HEK293T (cell line): ENCODE measurements around the gene SLC25A28.

Source experiments
- CTCF ChIA-PET: fragments of 350-600 bp; formaldehyde crosslinking; extraction: SDS; loops from one replicate; lab custom pipeline; 2021; ENCODE audit warnings: antibody characterized with exemption, inconsistent platforms; lab: Yijun Ruan, JAX
- POLR2A ChIA-PET: fragments of 350-600 bp; formaldehyde crosslinking; extraction: SDS; loops from one replicate; lab custom pipeline; 2020; ENCODE audit warnings: antibody characterized with exemption, inconsistent platforms; lab: Yijun Ruan, JAX
- DNase-seq: peaks from one replicate; pipeline ENCODE4 v3.0.0; 2012; ENCODE audit warnings: mixed read lengths; ENCODE audit errors: extremely low spot score
- BHLHE40 ChIP-seq: fragments of 450-650 bp; IDR thresholded peaks from 2 replicates; pipeline ENCODE4 v1.6.1; 2016; ENCODE audit warnings: mild to moderate bottlenecking, moderate library complexity, borderline replicate concordance
- CTBP1 ChIP-seq: fragments of 450-650 bp; IDR thresholded peaks from 2 replicates; pipeline ENCODE4 v1.6.1; 2016; ENCODE audit warnings: borderline replicate concordance
- ELF4 ChIP-seq: fragments of 450-650 bp; IDR thresholded peaks from 2 replicates; pipeline ENCODE4 v1.6.1; 2017; ENCODE audit warnings: antibody characterized with exemption
- FOXA1 ChIP-seq: fragments of 450-650 bp; IDR thresholded peaks from 2 replicates; pipeline ENCODE4 v1.6.1; 2016; ENCODE audit warnings: mild to moderate bottlenecking
- FOXK2 ChIP-seq: fragments of 450-650 bp; IDR thresholded peaks from 2 replicates; pipeline ENCODE4 v1.6.1; 2016; ENCODE audit warnings: mild to moderate bottlenecking
- FOXM1 ChIP-seq: fragments of 450-650 bp; IDR thresholded peaks from 2 replicates; pipeline ENCODE4 v1.6.1; 2017; ENCODE audit warnings: mild to moderate bottlenecking, borderline replicate concordance
- HDGF ChIP-seq: fragments of 450-650 bp; IDR thresholded peaks from 2 replicates; pipeline ENCODE4 v1.6.1; 2017; ENCODE audit warnings: antibody characterized with exemption, borderline replicate concordance
- L3MBTL2 ChIP-seq: fragments of 450-650 bp; conservative IDR thresholded peaks from 2 replicates; pipeline ENCODE4 v1.6.1; 2016; ENCODE audit warnings: mild to moderate bottlenecking
- LEF1 ChIP-seq: fragments of 450-650 bp; IDR thresholded peaks from 2 replicates; pipeline ENCODE4 v1.6.1; 2017; ENCODE audit warnings: mild to moderate bottlenecking, borderline replicate concordance
- NFRKB ChIP-seq: fragments of 450-650 bp; IDR thresholded peaks from 2 replicates; pipeline ENCODE4 v1.6.1; 2016; ENCODE audit warnings: mild to moderate bottlenecking, moderate library complexity
- SP1 ChIP-seq: fragments of 450-650 bp; IDR thresholded peaks from 2 replicates; pipeline ENCODE4 v1.6.1; 2017
- SUZ12 ChIP-seq: fragments of 450-650 bp; IDR thresholded peaks from 2 replicates; pipeline ENCODE4 v1.6.1; 2016; ENCODE audit warnings: mild to moderate bottlenecking
- TARDBP ChIP-seq: fragments of 450-650 bp; IDR thresholded peaks from 2 replicates; pipeline ENCODE4 v1.6.1; 2016
- ZNF384 ChIP-seq: fragments of 450-650 bp; IDR thresholded peaks from 2 replicates; pipeline ENCODE4 v1.6.1; 2016
- TF ChIP-seq, protein P1 (sequence below): fragments of 450-650 bp; IDR thresholded peaks from 2 replicates; pipeline ENCODE4 v1.6.1; 2016

The SLC25A28 gene

DNA sequence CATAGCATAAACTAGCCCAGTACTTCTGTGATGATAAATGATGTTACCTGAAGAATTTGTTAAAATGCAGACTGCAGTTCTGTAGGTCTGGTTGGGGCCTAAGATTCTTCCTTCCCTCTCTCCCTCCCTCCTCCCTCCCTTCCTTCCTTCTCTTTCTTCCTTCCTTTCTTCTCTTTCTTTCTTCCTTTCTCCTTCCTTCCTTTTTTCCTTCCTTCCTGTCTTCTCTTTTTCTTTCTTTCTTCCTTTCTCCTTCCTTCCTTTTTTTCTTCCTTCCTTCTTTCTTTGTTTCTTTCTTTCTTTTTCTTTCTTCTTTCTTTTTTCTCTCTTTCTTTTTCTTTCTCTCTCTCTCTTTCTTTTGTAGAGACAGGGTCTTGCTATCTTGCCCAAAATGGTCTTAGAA is 3.7 kb upstream of the SLC25A28 start:
- peak; percentile 7; the same call in 1 of the 2 replicates for TF ChIP-seq L3MBTL2
- TF ChIP-seq LEF1 = no peak
- no peak for DNase-seq
- ChIA-PET POLR2A (interaction anchor here (0.6 kb wide), 1 partner anchor 456 kb away, joined by 3 read pairs; no protein-coding TSS in a partner anchor), CTCF (no interaction called here)

- TF ChIP-seq, protein P1, sequence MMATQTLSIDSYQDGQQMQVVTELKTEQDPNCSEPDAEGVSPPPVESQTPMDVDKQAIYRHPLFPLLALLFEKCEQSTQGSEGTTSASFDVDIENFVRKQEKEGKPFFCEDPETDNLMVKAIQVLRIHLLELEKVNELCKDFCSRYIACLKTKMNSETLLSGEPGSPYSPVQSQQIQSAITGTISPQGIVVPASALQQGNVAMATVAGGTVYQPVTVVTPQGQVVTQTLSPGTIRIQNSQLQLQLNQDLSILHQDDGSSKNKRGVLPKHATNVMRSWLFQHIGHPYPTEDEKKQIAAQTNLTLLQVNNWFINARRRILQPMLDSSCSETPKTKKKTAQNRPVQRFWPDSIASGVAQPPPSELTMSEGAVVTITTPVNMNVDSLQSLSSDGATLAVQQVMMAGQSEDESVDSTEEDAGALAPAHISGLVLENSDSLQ = no peak
- 0 out of 2 replicates have a peak, but pooled peaks have one; percentile 7 for TF ChIP-seq ELF4
- no peak for DNase-seq
- ChIA-PET POLR2A (interaction anchor here (0.7 to 4.1 kb wide), 18 partner anchors 9 to 429 kb away, joined by 3 to 34 read pairs (median 5); partner anchors contain the start of genes COX15, CUTC, ENTPD7 and GOT1), CTCF (interaction anchor here (0.5 to 1.2 kb wide), 4 partner anchors 9 to 186 kb away, joined by 3 to 5 read pairs (median 4); no protein-coding TSS in a partner anchor)
Measured at GRCh38 chr10:99621454-99622251, 1.4 kb upstream of the SLC25A28 start.

DNA sequence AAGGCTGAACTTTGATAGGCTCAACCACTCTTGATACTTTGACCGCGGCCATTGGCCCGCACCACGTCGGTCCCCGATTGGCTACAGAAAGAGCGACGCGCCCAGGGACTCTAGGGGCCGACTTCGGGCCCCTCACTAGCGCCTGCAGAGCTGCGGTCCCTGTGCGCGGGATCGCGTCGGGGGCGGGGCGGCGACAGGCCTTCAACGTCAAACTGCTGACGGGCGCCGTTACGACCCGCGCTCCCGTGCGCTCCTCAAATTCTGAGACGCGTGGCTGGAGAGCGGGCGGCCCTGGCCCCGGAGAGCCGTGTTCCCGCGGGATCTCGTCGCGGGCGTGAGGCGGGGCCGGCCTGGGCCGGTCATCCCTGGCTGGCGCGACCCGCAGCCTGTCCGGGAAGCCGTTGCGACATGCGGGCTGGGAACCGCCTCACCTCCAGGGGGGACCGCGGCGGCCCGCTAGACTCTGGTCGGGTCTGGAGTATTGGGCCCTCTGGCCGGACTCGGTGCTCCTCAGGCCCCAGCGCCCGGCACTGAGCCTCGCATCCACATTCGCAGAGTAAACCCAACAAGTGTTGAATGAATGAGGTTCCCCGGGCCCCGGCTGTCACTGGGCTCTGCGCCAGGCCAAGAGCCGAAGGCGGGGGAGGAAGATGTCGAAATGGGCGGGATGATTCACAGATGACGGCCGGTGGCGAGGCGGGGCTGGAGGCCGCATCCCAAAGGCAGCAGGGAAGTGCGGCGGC is 643 bp upstream of the SLC25A28 start:
- TF ChIP-seq HDGF = 0 out of 2 replicates have a peak, but pooled peaks have one; percentile 38
- TF ChIP-seq, protein P1 = no peak
- peak; percentile 26; the same call in 1 of the 2 replicates for TF ChIP-seq ELF4
- peak; percentile 97 for TF ChIP-seq L3MBTL2
- POLR2A ChIA-PET = interaction anchor here (0.6 to 4.1 kb wide), 28 partner anchors 10 to 430 kb away, joined by 3 to 34 read pairs (median 4); partner anchors contain the start of genes COX15, CUTC, ENTPD7 and GOT1
- CTCF ChIA-PET = interaction anchor here (0.5 to 2.5 kb wide), 5 partner anchors 8 to 185 kb away, joined by 3 to 10 read pairs (median 5); no protein-coding TSS in a partner anchor
- DNase-seq = peak; percentile 95

GRCh38 chr10:99619090-99619800 is 994 bp downstream of the SLC25A28 start:
- no peak for TF ChIP-seq LEF1
- TF ChIP-seq, protein P1 = peak; percentile 85
- no peak for TF ChIP-seq TARDBP
- TF ChIP-seq FOXA1 = no peak
- no peak for TF ChIP-seq SUZ12
- TF ChIP-seq SP1 = no peak
- POLR2A ChIA-PET = interaction anchor here (0.8 to 4.1 kb wide), 9 partner anchors 12 to 189 kb away, joined by 3 to 32 read pairs (median 5); partner anchors contain the start of genes COX15, CUTC, ENTPD7 and GOT1
- CTCF ChIA-PET = interaction anchor here (0.7 to 2.5 kb wide), 2 partner anchors 62 to 183 kb away, joined by 4 to 10 read pairs; no protein-coding TSS in a partner anchor
- no peak for DNase-seq

GRCh38 chr10:99617696-99618095 is 2.5 kb downstream of the SLC25A28 start:
- CTCF ChIA-PET = interaction anchor here (1.2 to 1.6 kb wide), 3 partner anchors 91 to 182 kb away, joined by 3 to 5 read pairs (median 4); no protein-coding TSS in a partner anchor
- DNase-seq = no peak
- POLR2A ChIA-PET = interaction anchor here (1.2 to 1.6 kb wide), 3 partner anchors 41 to 188 kb away, joined by 4 to 7 read pairs (median 5); partner anchors contain the start of genes ENTPD7 and GOT1
- TF ChIP-seq NFRKB = no peak
- no peak for TF ChIP-seq CTBP1
- TF ChIP-seq ZNF384 = no peak
- TF ChIP-seq LEF1 = no peak
- TF ChIP-seq FOXA1 = no peak
- TF ChIP-seq FOXM1 = no peak
- TF ChIP-seq L3MBTL2 = no peak
- TF ChIP-seq BHLHE40 = no peak
- no peak for TF ChIP-seq ELF4
- TF ChIP-seq, protein P1 = no peak
- no peak for TF ChIP-seq FOXK2
- no peak for TF ChIP-seq HDGF
- no peak for TF ChIP-seq SUZ12
- TF ChIP-seq TARDBP = no peak
- no peak for TF ChIP-seq SP1
